Keratinocyte (primary cell): ENCODE data around the gene IGSF6. TPM values are rescaled to one million over a fixed set of nuclear protein-coding genes. Genes with fewer than 3 reads are reported as not detected.

Experiments
- DNase-seq: peaks from one replicate; pipeline ENCODE4 v3.0.0-alpha.2; 2011; ENCODE audit warnings: low read depth, missing footprints, low spot score
- FAIRE-seq: peaks from 2 replicates; lab custom pipeline; 2011; peaks lifted over from hg19 to GRCh38; lab: Jason Lieb, UNC
- H2AFZ ChIP-seq: 2 replicates; pipeline ENCODE4 v1.6.0; 2012; ENCODE audit warnings: low read length, control low read depth, inconsistent platforms; ENCODE audit not compliant: control insufficient read depth
- H3K27ac ChIP-seq: 2 replicates; pipeline ENCODE4 v1.5.1; 2011; ENCODE audit warnings: low read length; ENCODE audit not compliant: control insufficient read depth, insufficient read depth
- H3K27me3 ChIP-seq: 3 replicates; pipeline ENCODE4 v1.6.0; 2011; ENCODE audit warnings: low read length; ENCODE audit not compliant: control insufficient read depth, insufficient read depth; ENCODE audit errors: extremely low read depth
- H3K36me3 ChIP-seq, 2 experiments: 2 replicates in 1 of 2; 3 replicates in 1 of 2; pipeline ENCODE4 v1.5.1; 2011; ENCODE audit warnings: low read length in 2 of 2, mild to moderate bottlenecking in 1 of 2; ENCODE audit not compliant: control insufficient read depth in 2 of 2, insufficient read depth in 2 of 2; ENCODE audit errors: extremely low read depth in 1 of 2
- H3K4me1 ChIP-seq: 3 replicates; pipeline ENCODE4 v1.5.1; 2011; ENCODE audit warnings: low read length; ENCODE audit not compliant: control insufficient read depth, insufficient read depth; ENCODE audit errors: extremely low read depth
- H3K4me2 ChIP-seq: 3 replicates; pipeline ENCODE4 v1.6.0; 2011; ENCODE audit warnings: low read depth, low read length; ENCODE audit not compliant: control insufficient read depth, insufficient read depth; ENCODE audit errors: extremely low read depth
- H3K4me3 ChIP-seq, 3 experiments: fragments of 200-600 bp in 1 of 3; sonication (generic) in 1 of 3; 2 replicates in 2 of 3; 3 replicates in 1 of 3; pipeline ENCODE4 v1.5.1; 2011 to 2016; ENCODE audit warnings: low read length in 3 of 3, mild to moderate bottlenecking in 3 of 3, control low read depth in 2 of 3, inconsistent platforms in 1 of 3, low read depth in 1 of 3, mixed read lengths in 1 of 3, mixed run types in 1 of 3, moderate library complexity in 1 of 3; ENCODE audit not compliant: control insufficient read depth in 2 of 3, insufficient read depth in 2 of 3; ENCODE audit errors: extremely low read depth in 1 of 3
- H3K79me2 ChIP-seq: 2 replicates; pipeline ENCODE4 v1.6.0; 2012; ENCODE audit warnings: low read length; ENCODE audit not compliant: control insufficient read depth, insufficient read depth
- H3K9ac ChIP-seq: 3 replicates; pipeline ENCODE4 v1.6.0; 2011; ENCODE audit warnings: low read length; ENCODE audit not compliant: control insufficient read depth, insufficient read depth; ENCODE audit errors: extremely low read depth
- H3K9me1 ChIP-seq: 3 replicates; pipeline ENCODE4 v1.6.0; 2011; ENCODE audit warnings: low read length; ENCODE audit not compliant: control insufficient read depth, insufficient read depth; ENCODE audit errors: extremely low read depth
- H3K9me3 ChIP-seq: 2 replicates; pipeline ENCODE4 v1.5.1; 2012; ENCODE audit warnings: low read depth, low read length; ENCODE audit not compliant: control insufficient read depth
- H4K20me1 ChIP-seq: 3 replicates; pipeline ENCODE4 v1.6.0; 2011; ENCODE audit warnings: low read length; ENCODE audit not compliant: control insufficient read depth, insufficient read depth; ENCODE audit errors: extremely low read depth
- EZH2 ChIP-seq: IDR thresholded peaks from one replicate; pipeline ENCODE4 v1.6.1; 2012; ENCODE audit warnings: inconsistent platforms, mild to moderate bottlenecking, low read length, moderate library complexity
- dilution Hi-C: fragments of 300-500 bp; cut with MboI; formaldehyde crosslinking; loops from one replicate; pipeline ENCODE4 v1.7.0; 2020; ENCODE audit warnings: low sequenced_read_pairs; ENCODE audit not compliant: extremely low pct_ligation_motif_present
- polyA plus RNA-seq, 5 experiments: library from polyadenylated mRNA; depleted of rRNA in 3 of 5; stranded (reverse) in 3 of 5; stranded (forward) in 1 of 5; unstranded in 1 of 5; fragments of >200 nt; gene quantifications; 1 replicate in 1 of 5; 2 replicates in 3 of 5; 3 replicates in 1 of 5; pipeline versions ENCODE4 v1.2.1 to v1.2.3, GENCODE V29; 2011 to 2012; ENCODE audit warnings: missing spikeins in 2 of 5, low read depth in 1 of 5, low replicate concordance in 1 of 5
- TF ChIP-seq, protein P1 (sequence below), 3 experiments: IDR thresholded peaks in 1 of 3; conservative IDR thresholded peaks in 1 of 3; optimal IDR thresholded peaks in 1 of 3; 2 replicates in 2 of 3; 3 replicates in 1 of 3; pipeline versions ENCODE3 to v1.5.1; 2011; ENCODE audit warnings: low read length in 3 of 3, mild to moderate bottlenecking in 3 of 3, moderate library complexity in 2 of 3, control low read depth in 1 of 3, inconsistent platforms in 1 of 3; ENCODE audit not compliant: insufficient read depth in 2 of 3; ENCODE audit errors: extremely low read depth in 1 of 3

IGSF6 gene
- polyA plus RNA-seq, 1 donor (not counting 4 experiments of a cell fraction or from before 2014, with no cell fraction given), result not detected

DNA sequence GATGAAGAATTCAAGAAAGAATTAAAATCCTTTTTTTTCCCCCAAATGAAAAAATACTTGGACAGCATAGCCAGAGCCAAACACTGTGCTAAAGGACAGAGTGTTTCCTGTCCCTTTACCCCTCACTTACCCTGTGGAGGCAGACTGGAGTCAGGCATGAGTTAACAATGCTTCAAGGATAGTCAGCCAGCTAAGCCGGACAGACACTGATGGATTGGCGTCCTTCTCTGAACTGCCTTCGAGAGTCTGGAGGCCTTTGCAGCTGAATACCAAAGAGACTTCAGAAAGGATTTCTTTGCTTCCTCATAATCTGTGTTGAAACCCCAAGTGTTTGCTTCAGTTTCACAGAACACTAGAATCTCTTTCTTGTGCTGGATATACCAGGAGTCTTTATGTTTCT is 48.5 kb downstream of the IGSF6 start:
- Histone ChIP-seq H3K27me3 (no peaks in the 10 kb centered on the region), H3K36me3 (no peaks in the 10 kb centered on the region), H3K27ac (no peak overlapping the region), H3K9ac (no peak overlapping the region), H3K4me2 (no peak overlapping the region), H2AFZ (no peak overlapping the region), H3K9me1 (peaks cover 2% of the 10 kb centered on the region), H3K9me3 (no peaks in the 10 kb centered on the region), H3K79me2 (peaks cover 90% of the 10 kb centered on the region), H4K20me1 (peaks cover 6% of the 10 kb centered on the region), H3K4me3 (no peak overlapping the region), H3K4me1 (peaks cover 17% of the 10 kb centered on the region)
- DNase-seq (no peak), FAIRE-seq (peak; percentile 23)
- TF ChIP-seq, protein P1, sequence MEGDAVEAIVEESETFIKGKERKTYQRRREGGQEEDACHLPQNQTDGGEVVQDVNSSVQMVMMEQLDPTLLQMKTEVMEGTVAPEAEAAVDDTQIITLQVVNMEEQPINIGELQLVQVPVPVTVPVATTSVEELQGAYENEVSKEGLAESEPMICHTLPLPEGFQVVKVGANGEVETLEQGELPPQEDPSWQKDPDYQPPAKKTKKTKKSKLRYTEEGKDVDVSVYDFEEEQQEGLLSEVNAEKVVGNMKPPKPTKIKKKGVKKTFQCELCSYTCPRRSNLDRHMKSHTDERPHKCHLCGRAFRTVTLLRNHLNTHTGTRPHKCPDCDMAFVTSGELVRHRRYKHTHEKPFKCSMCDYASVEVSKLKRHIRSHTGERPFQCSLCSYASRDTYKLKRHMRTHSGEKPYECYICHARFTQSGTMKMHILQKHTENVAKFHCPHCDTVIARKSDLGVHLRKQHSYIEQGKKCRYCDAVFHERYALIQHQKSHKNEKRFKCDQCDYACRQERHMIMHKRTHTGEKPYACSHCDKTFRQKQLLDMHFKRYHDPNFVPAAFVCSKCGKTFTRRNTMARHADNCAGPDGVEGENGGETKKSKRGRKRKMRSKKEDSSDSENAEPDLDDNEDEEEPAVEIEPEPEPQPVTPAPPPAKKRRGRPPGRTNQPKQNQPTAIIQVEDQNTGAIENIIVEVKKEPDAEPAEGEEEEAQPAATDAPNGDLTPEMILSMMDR (optimal IDR thresholded peaks at IDR 0.05 in 1 of 3, IDR thresholded peaks at IDR 0.05 in 1 of 3, conservative IDR thresholded peaks at IDR 0.05 in 1 of 3; ENCODE audit: extremely low read depth in 1 of 3, insufficient read depth in 2 of 3, low read length in 3 of 3), result peak in 1 of 3 experiments; percentile 14
- no peak for TF ChIP-seq EZH2
- dilution Hi-C loops, result no loop called here

DNA sequence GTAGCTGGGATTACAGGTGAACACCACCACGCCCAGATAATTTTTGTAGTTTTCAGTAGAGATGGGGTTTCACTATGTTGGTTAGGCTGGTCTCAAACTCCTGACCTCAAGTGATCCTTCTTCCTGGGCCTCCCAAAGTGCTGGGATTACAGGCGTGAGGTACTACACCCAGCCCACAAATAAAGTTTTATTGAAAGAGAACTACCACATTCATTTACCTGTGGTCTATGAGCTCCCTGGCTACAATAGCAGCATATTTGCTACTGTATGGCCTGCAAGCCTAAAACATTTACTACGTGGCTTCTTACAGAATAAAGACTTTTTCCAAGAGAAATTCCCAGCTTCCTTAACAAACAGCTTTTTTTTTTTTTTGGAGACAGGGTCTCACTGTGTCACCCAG is 49.6 kb downstream of the IGSF6 start:
- Histone ChIP-seq H3K27ac (no peak overlapping the region), H3K4me2 (no peak overlapping the region), H4K20me1 (peaks cover 6% of the 10 kb centered on the region), H3K9me3 (no peaks in the 10 kb centered on the region), H3K9ac (no peak overlapping the region), H3K27me3 (no peaks in the 10 kb centered on the region), H3K9me1 (no peaks in the 10 kb centered on the region), H3K4me1 (peaks cover 17% of the 10 kb centered on the region), H3K4me3 (no peak overlapping the region), H2AFZ (no peak overlapping the region), H3K36me3 (no peaks in the 10 kb centered on the region), H3K79me2 (peaks cover 78% of the 10 kb centered on the region)
- DNase-seq (no peak), FAIRE-seq (no peak)
- TF ChIP-seq EZH2, result no peak
- TF ChIP-seq, protein P1 (optimal IDR thresholded peaks at IDR 0.05 in 1 of 3, IDR thresholded peaks at IDR 0.05 in 1 of 3, conservative IDR thresholded peaks at IDR 0.05 in 1 of 3; ENCODE audit: extremely low read depth in 1 of 3, insufficient read depth in 2 of 3, low read length in 3 of 3), result no peak
- dilution Hi-C loops, result no loop called here
